Neuronal stem cell (in vitro differentiated cells): ENCODE measurements around the gene TSHZ3.

Experiments
- DNase-seq: peaks from one replicate; pipeline ENCODE4 v3.0.0-alpha.2; 2013; ENCODE audit warnings: low spot score
- H2AFZ ChIP-seq: one replicate; pipeline ENCODE4 v1.6.1; 2013; ENCODE audit warnings: mild to moderate bottlenecking, low read length, inconsistent platforms
- H2AK5ac ChIP-seq: 2 replicates; pipeline ENCODE4 v1.6.1; 2013; ENCODE audit warnings: low read depth, mild to moderate bottlenecking, inconsistent platforms, low read length, moderate library complexity, mixed read lengths
- H2BK120ac ChIP-seq: 2 replicates; pipeline ENCODE4 v1.6.1; 2013; ENCODE audit warnings: low read depth, mild to moderate bottlenecking, inconsistent platforms, low read length, moderate library complexity, mixed read lengths
- H2BK12ac ChIP-seq: one replicate; pipeline ENCODE4 v1.6.1; 2013; ENCODE audit warnings: low read length, inconsistent platforms
- H2BK15ac ChIP-seq: 2 replicates; pipeline ENCODE4 v1.6.1; 2013; ENCODE audit warnings: mild to moderate bottlenecking, low read length, inconsistent platforms, mixed read lengths
- H2BK5ac ChIP-seq: one replicate; pipeline ENCODE4 v1.6.1; 2013; ENCODE audit warnings: inconsistent platforms, mild to moderate bottlenecking, low read length, moderate library complexity
- H3K14ac ChIP-seq: one replicate; pipeline ENCODE4 v1.6.1; 2013; ENCODE audit warnings: low read length, inconsistent platforms
- H3K18ac ChIP-seq: 2 replicates; pipeline ENCODE4 v1.6.1; 2013; ENCODE audit warnings: low read length, inconsistent platforms
- H3K23ac ChIP-seq: 2 replicates; pipeline ENCODE4 v1.6.1; 2013; ENCODE audit warnings: low read depth, mild to moderate bottlenecking, mixed read lengths, low read length, inconsistent platforms; ENCODE audit not compliant: poor library complexity
- H3K27ac ChIP-seq: replicated peaks from 3 replicates; pipeline ENCODE4 v1.5.1; 2013; ENCODE audit warnings: low read length, inconsistent platforms
- H3K27me3 ChIP-seq, 3 experiments: 2 replicates each; pipeline ENCODE4 v1.6.1; 2013; ENCODE audit warnings: low read length in 3 of 3, mild to moderate bottlenecking in 2 of 3, inconsistent platforms in 1 of 3, low read depth in 1 of 3, mixed read lengths in 1 of 3, moderate library complexity in 1 of 3; ENCODE audit not compliant: control insufficient read depth in 3 of 3, insufficient read depth in 3 of 3
- H3K36me3 ChIP-seq, 2 donors: replicated peaks in 1 of 2; 2 replicates each; pipeline ENCODE4 v1.6.1; 2013; ENCODE audit warnings: low read length in 2 of 2; ENCODE audit not compliant: control insufficient read depth in 2 of 2, insufficient read depth in 2 of 2
- H3K4ac ChIP-seq: 2 replicates; pipeline ENCODE4 v1.6.1; 2013; ENCODE audit warnings: inconsistent platforms, mild to moderate bottlenecking, low read length, moderate library complexity
- H3K4me1 ChIP-seq, 2 donors: 1 replicate in 1 of 2; 2 replicates in 1 of 2; pipeline ENCODE4 v1.6.1; 2013; ENCODE audit warnings: low read length in 2 of 2, low read depth in 1 of 2; ENCODE audit not compliant: control insufficient read depth in 2 of 2, insufficient read depth in 1 of 2
- H3K4me2 ChIP-seq: one replicate; pipeline ENCODE4 v1.6.1; 2013; ENCODE audit warnings: mild to moderate bottlenecking, low read length, inconsistent platforms; ENCODE audit not compliant: insufficient read depth, poor library complexity, severe bottlenecking
- H3K4me3 ChIP-seq, 2 donors: 2 replicates each; pipeline ENCODE4 v1.5.1; 2013; ENCODE audit warnings: low read length in 2 of 2, mild to moderate bottlenecking in 2 of 2, inconsistent platforms in 1 of 2, moderate library complexity in 1 of 2
- H3K79me1 ChIP-seq: one replicate; pipeline ENCODE4 v1.6.1; 2013; ENCODE audit warnings: low read depth, mild to moderate bottlenecking, inconsistent platforms, low read length, moderate library complexity
- H3K9ac ChIP-seq: one replicate; pipeline ENCODE4 v1.6.1; 2013; ENCODE audit warnings: mild to moderate bottlenecking, low read depth, low read length, inconsistent platforms; ENCODE audit not compliant: poor library complexity
- H3K9me3 ChIP-seq, 2 donors: replicated peaks in 1 of 2; 2 replicates each; pipeline versions ENCODE3 to v1.6.1; 2013; ENCODE audit warnings: low read length in 2 of 2, mild to moderate bottlenecking in 2 of 2, inconsistent platforms in 1 of 2, low read depth in 1 of 2, mixed read lengths in 1 of 2, moderate library complexity in 1 of 2; ENCODE audit not compliant: control insufficient read depth in 2 of 2, insufficient read depth in 1 of 2
- H4K8ac ChIP-seq: one replicate; pipeline ENCODE4 v1.6.1; 2013; ENCODE audit warnings: low read depth, mild to moderate bottlenecking, inconsistent platforms, low read length, moderate library complexity
- H4K91ac ChIP-seq: one replicate; pipeline ENCODE4 v1.6.1; 2013; ENCODE audit warnings: low read length, low read depth, mild to moderate bottlenecking, inconsistent platforms; ENCODE audit not compliant: poor library complexity
- WGBS, 2 donors: extraction: QIAGEN DNeasy Blood & Tissue Kit; methylation state at CpG; one replicate each; pipeline ENCODE4 v1.1.7; 2013; ENCODE audit warnings: missing lambda C conversion rate in 2 of 2, mixed read lengths in 1 of 2; ENCODE audit not compliant: insufficient read length in 2 of 2, insufficient replicate concordance in 1 of 2; ENCODE audit errors: extremely low coverage in 2 of 2; 5-methylcytosine and 5-hydroxymethylcytosine counted together

The TSHZ3 gene

DNA sequence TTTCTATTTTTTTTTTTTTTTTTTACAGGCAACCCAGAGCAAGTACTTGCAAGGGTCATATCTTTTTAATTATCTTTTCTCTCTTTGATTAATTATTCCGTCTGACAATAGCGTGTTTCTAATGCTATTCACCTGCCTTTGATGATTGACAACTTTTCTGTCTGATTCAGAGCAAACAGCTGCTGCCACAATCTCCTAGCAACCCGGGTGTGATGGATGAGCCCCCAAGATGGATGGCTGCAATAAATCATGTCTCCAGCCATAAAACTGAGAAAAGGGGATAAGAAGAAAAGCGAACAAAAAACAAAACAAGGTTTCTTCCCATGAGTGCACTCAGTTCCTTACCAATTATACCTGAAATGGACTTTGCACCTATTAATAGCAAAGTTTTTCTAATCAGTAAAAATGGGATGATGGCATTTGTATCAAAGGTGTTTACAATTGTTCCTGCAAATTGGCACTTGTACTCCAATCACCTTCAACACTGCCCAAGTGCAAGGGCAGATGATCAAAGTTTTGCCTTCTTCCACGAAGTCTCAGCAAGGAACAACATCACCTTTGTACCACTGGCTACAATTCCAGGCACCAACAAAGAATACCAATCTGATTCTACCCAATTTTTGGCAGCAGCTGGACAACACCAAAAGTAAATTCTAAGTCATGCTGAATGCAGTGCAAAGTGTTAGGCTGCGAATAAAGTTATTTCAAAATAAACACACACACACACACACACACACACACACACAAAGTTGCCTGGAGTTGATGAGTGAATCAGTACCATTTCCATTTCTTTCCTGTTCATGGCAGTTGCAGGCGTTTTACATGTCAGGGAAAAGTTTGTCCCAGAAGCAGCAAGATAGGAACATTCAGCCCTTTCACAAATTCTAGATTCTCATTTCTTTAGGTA lies 12.0 kb downstream of the TSHZ3 start:
- Histone ChIP-seq H2BK15ac (no peak overlapping the region), H2BK12ac (no peak overlapping the region), H3K4me3 (no peak overlapping the region), H4K8ac (no peak overlapping the region), H3K27ac (no peak overlapping the region), H3K18ac (no peak overlapping the region), H3K23ac (no peak overlapping the region), H3K4ac (no peak overlapping the region), H3K9ac (no peak overlapping the region), H3K4me1 (no peaks in the 10 kb centered on the region), H3K27me3 (peaks cover 0 to 7% (median 2%) of the 10 kb centered on the region in 3 experiments), H2BK120ac (no peak overlapping the region), H4K91ac (no peak overlapping the region), H3K14ac (no peak overlapping the region), H2AFZ (no peak overlapping the region), H3K79me1 (no peaks in the 10 kb centered on the region), H3K4me2 (no peak overlapping the region), H2AK5ac (no peak overlapping the region), H3K9me3 (no peaks in the 10 kb centered on the region), H2BK5ac (no peak overlapping the region), H3K36me3 (no peaks in the 10 kb centered on the region)
- no CpG with 5 or more reads among the region's 7 CpGs for WGBS, 2 donors
- no peak for DNase-seq

DNA sequence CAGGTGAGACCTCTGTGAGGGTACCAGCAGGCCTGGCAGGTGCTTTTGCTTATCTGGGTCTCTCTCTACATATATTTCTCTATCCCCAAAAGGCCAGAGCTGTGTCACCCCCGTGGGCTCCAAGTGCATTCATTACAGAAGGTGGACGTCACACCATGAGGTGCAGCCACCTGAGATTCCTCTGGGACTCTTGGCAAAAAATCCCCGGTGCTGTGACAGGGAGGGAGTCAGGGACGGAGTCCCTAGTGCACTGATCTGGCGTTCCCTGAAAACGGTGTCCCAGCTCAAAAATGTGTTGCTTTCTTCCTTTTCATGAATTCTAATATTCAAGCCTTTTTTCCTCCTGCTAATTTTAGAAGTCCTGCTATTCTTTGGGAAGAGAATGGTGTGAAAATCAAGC lies 13.5 kb downstream of the TSHZ3 start:
- H4K91ac ChIP-seq, result no peak overlapping the region
- WGBS, 2 donors, result no CpG with 5 or more reads among the region's 6 CpGs

DNA sequence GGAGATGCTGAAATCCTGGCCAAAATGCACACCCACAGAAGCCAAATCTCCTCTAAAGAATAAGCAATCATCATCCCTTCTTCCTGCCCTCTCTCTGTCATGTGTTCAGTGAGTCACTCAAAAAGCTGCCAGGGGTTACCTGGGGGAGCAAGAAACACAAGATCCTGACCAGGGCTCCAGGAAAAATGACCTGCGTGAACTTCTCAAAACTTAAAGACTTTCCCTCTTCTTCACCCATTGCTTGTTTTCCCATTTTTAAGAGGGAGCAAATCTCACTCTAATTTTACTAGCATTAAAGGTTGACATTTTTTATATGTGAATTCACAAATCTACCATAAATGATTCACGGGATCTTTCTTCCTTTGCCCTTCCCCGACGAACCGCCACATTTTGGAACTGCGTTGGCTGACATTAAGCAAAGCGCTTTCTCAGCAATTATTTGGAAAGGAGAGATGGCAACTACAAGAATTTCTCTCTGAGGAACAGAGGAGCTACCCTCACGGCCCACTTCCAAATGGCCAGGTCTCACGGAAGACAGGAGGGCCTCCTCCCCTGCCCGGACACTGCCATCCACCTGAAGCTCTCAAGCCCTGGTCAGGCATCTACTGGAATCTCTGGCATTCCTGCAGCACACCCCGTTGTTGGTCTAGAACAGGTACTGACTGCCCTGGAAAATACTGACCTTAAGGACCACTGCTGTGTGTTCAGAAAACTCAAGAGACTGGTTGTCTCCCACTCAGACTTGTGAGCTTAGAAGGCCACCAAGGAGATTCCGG lies 14.2 kb downstream of the TSHZ3 start:
- Histone ChIP-seq H3K4me2 (no peak overlapping the region), H3K18ac (no peak overlapping the region), H2BK5ac (no peak overlapping the region), H3K4me1 (no peaks in the 10 kb centered on the region), H2BK120ac (no peak overlapping the region), H3K9ac (no peak overlapping the region), H3K4me3 (no peak overlapping the region), H3K14ac (no peak overlapping the region), H2AFZ (no peak overlapping the region), H3K27me3 (peaks cover 0 to 3% (median 0%) of the 10 kb centered on the region in 3 experiments), H3K4ac (no peak overlapping the region), H4K91ac (no peak overlapping the region), H3K36me3 (no peaks in the 10 kb centered on the region), H2AK5ac (no peak overlapping the region), H3K23ac (no peak overlapping the region), H3K27ac (no peak overlapping the region), H2BK15ac (no peak overlapping the region), H4K8ac (no peak overlapping the region), H3K9me3 (no peaks in the 10 kb centered on the region), H2BK12ac (no peak overlapping the region), H3K79me1 (no peaks in the 10 kb centered on the region)
- no peak for DNase-seq
- no CpG with 5 or more reads among the region's 12 CpGs for WGBS, 2 donors

More for the DNA sequence above, 13.5 kb downstream of the TSHZ3 start:
- no peak overlapping the region for H2AK5ac ChIP-seq
- H3K27me3 ChIP-seq, result peaks cover 0 to 3% (median 1%) of the 10 kb centered on the region in 3 experiments
- H3K14ac ChIP-seq, result no peak overlapping the region
- no peak overlapping the region for H2BK12ac ChIP-seq
- H3K4me3 ChIP-seq, result no peak overlapping the region
- H3K4me1 ChIP-seq, result no peaks in the 10 kb centered on the region
- H3K27ac ChIP-seq, result no peak overlapping the region
- H4K8ac ChIP-seq, result no peak overlapping the region
- no peak overlapping the region for H2BK120ac ChIP-seq
- no peaks in the 10 kb centered on the region for H3K79me1 ChIP-seq
- H3K9me3 ChIP-seq, result no peaks in the 10 kb centered on the region
- no peak overlapping the region for H2AFZ ChIP-seq
- no peak overlapping the region for H3K18ac ChIP-seq
- H3K9ac ChIP-seq, result no peak overlapping the region
- no peak overlapping the region for H2BK15ac ChIP-seq
- H3K4ac ChIP-seq, result no peak overlapping the region
- H3K4me2 ChIP-seq, result no peak overlapping the region
- no peak overlapping the region for H3K23ac ChIP-seq
- H3K36me3 ChIP-seq, result no peaks in the 10 kb centered on the region
- DNase-seq, result no peak
- H2BK5ac ChIP-seq, result no peak overlapping the region
